NOMO-1 treated with dmso at 0.1 percent for 144 hours (cell line): ENCODE results near the gene OLIG3.

ENCODE experiments used
- DNase-seq: peaks from one replicate; lab custom pipeline; 2025; ENCODE audit not compliant: unreplicated experiment; lab: John Stamatoyannopoulos, UW

Gene OLIG3

DNA sequence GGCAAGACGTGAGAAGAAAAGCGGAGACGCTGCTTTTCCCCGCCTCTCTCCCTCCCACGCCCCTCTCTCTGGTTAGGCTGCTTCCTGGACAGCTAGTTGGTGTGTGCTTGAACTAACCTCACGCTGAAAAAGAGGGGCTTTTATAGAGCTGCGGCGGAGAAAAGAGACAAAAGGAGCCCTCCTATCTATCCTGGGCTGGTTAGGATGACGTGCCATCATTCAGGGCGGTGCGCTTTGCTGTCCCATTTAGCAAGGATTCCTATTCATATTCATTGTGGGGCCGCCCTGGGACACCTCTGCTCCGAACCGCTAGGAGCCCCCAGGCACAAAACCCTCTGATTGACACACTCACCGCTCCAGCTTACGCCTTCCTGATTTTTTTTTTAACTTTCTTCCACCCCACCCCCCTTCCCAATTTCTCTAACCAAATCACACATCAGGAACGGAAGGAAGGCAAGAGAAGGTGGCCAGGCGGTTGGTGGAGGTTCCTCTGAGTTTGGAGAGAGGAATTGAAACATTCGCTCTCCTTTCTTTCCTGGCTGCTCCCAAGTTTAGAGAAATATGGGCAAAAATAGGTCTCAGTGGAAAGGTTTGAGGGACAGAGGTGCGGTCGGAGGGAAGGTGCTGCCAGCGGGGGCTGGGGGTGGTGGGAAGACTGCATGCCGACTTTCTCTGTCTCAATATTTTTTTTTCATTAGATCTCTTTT, at the start of gene OLIG3:
TSS of gene OLIG3 (minus strand) at position 114 of the 707 bp plus-strand sequence. CDS start 224 bp downstream, outside the sequence.
- DNase-seq, result no peak

GRCh38 chr6:137543114-137543513, 48.9 kb upstream of the OLIG3 start:
- DNase-seq, result no peak

GRCh38 chr6:137542713-137543112, 48.5 kb upstream of the OLIG3 start:
- no peak for DNase-seq

GRCh38 chr6:137541534-137542063, 47.4 kb upstream of the OLIG3 start:
- no peak for DNase-seq

DNA sequence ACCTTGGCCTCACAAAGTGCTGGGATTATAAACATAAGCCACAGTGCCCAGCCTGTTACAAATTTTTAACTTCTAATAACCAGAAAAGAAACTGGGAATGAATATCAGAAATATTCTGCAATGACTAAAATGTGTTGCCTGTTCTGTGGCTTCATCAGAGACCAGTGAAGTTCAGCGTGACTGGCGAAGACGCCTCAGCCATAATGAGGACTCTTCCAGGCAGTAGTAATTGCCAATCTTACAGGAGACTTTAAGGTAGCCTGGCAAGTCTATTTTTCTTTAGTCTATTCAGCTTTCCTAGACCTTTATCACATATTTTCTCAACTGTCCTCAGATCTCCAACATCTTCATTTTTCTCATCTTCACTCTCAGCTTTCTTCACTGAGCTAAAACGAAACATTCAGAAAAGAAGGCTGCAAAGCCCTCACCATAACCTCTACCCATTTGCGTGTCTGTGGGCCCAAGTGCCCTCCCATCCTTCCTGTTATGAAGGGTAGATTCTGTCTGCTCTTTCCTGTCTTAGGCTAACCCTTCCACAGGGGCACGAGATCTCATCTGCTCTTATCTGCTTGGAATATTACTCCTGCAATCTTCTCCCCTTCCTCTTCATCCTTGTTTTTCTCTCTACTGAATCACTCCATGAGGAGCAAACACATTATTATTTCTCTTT, 42.0 kb upstream of the OLIG3 start:
- DNase-seq, result no peak

- DNase-seq, result no peak
These were observed 37.3 kb upstream of the OLIG3 start for GRCh38 chr6:137531376-137532092.

DNA sequence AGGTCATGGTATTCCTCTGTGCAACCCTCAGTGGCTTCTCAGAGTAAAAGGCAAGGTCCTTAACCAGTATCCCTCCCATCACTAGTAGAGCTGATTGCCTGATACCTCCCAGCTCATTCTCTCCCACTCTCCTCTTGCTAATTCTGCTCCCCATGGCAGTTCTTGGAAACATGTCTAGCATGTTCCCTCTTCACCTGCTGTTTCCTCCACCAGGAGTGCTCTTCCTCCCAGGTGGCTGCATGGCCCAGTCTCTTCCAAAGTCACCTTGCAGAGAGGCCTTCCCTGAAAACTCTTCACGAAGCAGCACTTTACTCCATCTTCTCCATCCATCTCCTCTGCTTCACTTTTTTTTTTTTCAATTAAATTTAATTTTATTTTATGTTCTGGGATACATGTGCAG, 36.2 kb upstream of the OLIG3 start:
- DNase-seq, result no peak

GRCh38 chr6:137522831-137523230, 28.6 kb upstream of the OLIG3 start:
- DNase-seq, result no peak

DNA sequence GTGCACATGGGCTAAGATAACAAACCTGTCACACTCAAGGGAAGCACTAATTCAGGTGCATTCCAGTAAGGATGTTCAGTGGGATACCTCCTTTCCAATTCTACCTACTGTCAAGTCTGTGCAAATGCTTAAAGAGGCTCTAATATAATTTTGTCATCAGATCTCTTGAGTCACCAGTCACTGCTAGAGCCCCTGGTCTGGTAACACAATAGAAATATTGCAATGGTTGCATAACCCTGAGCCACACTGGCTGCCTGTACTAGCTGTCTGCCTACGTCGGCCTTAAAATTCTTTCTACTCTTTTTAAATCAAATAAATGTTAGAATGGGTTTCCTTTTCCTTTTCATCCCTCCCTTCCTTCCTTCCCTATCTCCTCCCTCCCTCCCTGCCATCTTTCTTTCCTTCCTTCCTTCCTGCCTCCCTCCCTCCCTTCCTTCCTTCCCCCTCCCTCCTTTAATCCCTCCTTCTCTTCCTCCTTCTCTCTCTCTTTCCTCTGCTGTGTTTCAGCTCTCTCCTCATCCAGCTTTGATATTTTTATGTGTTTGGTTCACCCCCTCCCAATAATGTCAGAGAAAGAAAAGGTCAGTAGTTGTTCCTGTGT, 28.1 kb upstream of the OLIG3 start:
- no peak for DNase-seq

- no peak for DNase-seq
These were observed 26.3 kb upstream of the OLIG3 start for GRCh38 chr6:137520520-137520919.

- no peak for DNase-seq
These were observed 25.5 kb upstream of the OLIG3 start for GRCh38 chr6:137519629-137520176.

- no peak for DNase-seq
These were observed 24.3 kb upstream of the OLIG3 start for GRCh38 chr6:137518386-137518983.

GRCh38 chr6:137514418-137514817, 20.2 kb upstream of the OLIG3 start:
- no peak for DNase-seq

GRCh38 chr6:137512757-137513605, 18.8 kb upstream of the OLIG3 start:
- DNase-seq, result no peak

DNA sequence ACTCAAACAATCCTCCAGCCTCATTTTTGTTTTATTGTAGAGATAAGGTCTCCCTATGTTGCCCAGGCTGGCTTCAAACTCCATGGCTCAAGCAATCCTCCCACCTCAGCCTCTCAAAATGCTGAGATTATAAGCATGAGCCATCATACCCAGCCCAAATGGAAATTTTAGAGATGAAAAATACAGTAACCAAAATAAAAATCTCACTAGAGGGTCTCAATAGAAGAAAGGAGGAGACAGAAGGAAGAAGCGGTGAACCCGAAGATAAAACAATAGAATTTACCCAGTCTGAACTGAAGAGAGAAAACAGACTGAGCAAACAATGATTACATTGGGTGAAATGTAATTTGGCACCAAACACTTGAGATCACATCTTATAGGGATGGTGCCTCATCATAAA, 16.7 kb upstream of the OLIG3 start:
- no peak for DNase-seq

DNA sequence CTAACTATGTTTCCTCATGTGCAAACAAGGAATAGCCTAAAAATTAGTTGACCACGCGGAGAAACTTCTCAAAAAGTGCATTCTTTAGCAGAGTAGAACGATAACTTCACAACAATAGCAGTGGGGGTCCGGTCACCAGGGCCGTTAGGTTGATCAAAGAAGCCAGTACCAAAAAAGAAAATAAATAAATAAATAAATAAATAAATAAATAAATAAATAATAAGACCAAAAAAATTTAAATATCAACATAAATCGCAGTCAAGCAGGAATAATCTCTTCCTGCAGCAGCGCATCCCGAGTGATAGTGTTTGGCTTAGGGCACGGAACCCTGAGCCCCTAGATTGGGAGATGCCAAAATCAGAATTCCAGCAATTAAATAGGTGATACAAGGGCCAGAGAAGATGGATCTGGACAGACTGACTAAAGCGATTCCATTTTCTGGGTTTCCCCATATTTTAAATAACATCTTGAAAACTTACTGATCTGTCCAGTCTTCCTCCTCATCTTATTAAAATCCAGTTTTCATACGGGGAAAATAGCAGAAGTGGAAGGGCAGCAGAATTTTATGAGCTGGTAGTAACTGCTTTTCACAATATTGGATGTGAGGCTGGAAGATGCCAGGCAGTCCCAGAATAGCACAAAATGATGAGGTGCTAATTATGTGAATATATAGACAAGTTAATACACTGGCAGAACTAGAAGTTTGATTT, 4.4 kb upstream of the OLIG3 start:
- DNase-seq, result no peak

DNA sequence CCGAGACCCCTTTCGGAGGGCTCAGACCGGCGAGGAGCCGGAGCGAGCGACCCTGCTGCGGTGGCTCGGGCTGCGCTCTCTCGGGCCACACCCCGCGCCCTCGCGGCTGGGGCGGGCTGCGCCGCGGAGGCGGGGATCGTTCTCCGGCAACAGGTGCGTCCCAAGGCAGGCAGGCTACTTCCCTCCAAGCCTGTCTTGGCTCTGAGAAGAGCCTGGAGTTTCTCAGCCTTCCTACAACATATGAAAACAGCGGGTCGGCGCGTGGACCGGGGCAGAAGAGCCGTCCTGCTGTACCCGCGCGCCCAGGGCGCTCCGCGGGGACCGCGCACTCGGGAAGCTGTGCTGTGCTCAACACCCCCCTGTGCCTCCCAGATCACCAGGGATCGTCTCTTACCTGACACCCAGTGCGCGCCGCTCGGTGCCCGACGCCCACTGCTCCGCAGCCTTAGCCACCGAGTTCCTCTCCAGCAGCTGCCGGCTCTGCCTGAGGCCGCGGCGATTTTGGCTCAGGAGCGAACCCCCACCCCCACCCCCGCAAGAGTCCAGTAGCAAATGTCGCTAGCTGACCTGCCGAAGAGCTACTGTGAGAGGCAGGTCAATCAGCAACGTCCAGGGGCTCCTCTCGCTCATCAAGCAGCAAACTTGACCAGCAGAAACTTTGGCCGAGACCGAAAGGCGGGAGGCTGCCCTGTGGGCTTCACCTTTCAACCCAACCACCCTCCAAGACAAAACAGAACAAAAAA, 3.7 kb upstream of the OLIG3 start:
- no peak for DNase-seq

DNA sequence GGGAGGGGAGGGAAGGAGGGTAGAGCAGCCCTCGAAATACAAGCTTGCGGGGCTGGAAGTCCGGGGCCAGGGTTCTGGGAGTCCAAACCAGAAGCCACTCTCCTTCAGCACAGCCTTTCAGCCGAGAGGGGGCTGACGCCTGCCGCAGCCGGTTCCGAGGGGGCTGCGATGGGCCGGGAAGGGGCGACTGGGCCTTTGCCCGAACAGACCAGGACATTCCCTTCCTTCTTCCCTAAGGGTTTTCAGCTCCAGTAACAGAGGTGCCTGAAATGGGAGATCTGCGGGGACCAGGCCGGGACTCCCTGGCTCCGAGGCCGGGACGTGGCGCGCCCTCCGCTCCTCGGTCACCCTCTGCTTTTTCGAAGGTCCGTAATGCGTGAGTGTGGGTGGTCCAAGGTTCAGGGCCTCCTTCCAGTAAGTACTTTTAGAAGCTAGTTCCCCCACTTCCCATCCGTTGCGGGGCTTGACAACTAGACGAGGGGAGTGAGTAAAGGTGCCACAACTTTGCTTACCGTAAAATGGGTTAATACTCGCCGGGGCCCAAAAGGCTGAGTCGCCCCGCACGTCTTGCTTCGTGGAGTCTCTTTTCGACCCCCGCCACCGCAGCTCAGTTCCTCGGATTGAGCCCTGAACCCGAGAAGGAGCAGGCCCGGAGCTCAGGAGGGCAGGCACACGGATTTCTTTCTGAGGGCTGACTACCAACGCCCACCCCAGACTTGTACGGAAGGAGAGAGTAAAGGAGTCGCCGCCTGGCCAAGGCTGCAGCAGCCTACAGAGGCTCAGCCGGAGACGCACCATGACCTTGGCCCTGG, 2.9 kb upstream of the OLIG3 start:
- DNase-seq, result no peak
